GM19324 (cell line): ENCODE data around the gene FKBP6.
"Not testable (repeated sequence)": the region's sequence is repeated elsewhere in the genome, so short reads cannot be mapped to it uniquely, and the experiment has no call there.

Experiments
- ATAC-seq: cut with Tn5 transposase; IDR thresholded peaks from one replicate; pipeline ENCODE4 v1.9.1; 2021; ENCODE audit warnings: mild to moderate bottlenecking, moderate library complexity; ENCODE audit not compliant: unreplicated experiment, low FRiP score

FKBP6 gene

GRCh38 chr7:73327922-73328321 is at the start of gene FKBP6, which contains the start of gene TRIM50:
TSS of gene FKBP6 (plus strand) at chr7:73328161. CDS start at chr7:73328429, 268 bp downstream.
TSS of gene TRIM50 (minus strand) at chr7:73328082. CDS start at chr7:73324787, 3,295 bp downstream.
- not testable (repeated sequence) for ATAC-seq

DNA sequence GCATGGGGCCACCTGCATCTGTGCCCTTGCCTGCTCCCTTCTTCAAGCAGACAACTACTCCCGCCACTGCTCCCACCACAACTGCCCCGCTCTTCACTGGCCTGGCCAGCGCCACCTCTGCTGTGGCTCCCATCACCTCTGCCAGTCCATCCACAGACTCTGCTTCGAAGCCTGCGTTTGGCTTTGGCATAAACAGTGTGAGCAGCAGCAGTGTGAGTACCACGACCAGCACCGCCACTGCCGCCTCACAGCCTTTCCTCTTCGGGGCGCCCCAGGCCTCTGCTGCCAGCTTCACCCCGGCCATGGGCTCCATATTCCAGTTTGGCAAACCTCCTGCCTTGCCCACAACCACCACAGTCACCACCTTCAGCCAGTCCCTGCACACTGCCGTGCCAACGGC is 30.7 kb upstream of the FKBP6 start:
- not testable (repeated sequence) for ATAC-seq

GRCh38 chr7:73297706-73298105 is 30.3 kb upstream of the FKBP6 start:
- ATAC-seq: not testable (repeated sequence)

GRCh38 chr7:73299812-73300211 is 28.1 kb upstream of the FKBP6 start:
- ATAC-seq: not testable (repeated sequence)

DNA sequence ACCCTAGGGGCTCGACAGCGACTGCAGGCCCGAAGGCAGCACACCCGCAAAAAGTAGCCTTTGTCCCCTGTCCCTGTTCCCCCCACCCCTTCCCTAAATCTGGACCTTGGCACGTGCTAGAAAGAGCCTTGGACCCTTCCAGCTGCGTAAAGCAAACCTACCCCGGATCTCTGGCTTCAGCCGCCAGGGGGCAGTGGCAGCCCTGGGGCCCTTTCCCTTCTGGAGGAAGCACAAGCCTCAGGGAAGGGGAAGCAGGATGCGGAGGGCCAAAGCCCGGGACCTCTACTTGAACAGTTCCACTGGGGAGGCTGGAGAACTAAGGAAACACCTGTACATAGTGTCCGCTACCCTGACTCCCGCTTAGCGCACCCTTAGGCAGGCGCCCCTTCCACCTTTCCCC is 26.9 kb upstream of the FKBP6 start:
- not testable (repeated sequence) for ATAC-seq

DNA sequence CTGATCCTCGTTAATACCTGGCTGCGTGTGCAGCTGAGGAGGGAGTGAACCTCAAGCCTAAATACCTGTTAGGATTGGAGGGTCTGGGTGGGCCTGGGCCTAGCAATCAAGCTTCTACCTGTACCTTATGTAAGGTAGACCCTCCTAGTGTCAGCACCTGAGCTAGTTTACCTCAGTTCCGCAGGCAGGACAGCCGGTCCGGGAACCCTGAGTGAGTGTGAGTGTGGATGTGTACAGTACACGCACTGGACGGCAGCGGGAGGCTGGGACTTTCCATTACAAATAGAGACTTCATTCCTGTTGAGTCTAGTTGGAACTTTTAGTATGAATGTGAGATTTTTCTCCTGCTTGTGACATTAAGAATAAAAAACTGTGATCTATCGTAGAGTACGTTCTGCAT is 25.1 kb upstream of the FKBP6 start:
- ATAC-seq: not testable (repeated sequence)

- no peak for ATAC-seq
These were observed 24.4 kb upstream of the FKBP6 start for GRCh38 chr7:73303546-73303945.

GRCh38 chr7:73304071-73304470 is 23.9 kb upstream of the FKBP6 start:
- ATAC-seq: no peak

DNA sequence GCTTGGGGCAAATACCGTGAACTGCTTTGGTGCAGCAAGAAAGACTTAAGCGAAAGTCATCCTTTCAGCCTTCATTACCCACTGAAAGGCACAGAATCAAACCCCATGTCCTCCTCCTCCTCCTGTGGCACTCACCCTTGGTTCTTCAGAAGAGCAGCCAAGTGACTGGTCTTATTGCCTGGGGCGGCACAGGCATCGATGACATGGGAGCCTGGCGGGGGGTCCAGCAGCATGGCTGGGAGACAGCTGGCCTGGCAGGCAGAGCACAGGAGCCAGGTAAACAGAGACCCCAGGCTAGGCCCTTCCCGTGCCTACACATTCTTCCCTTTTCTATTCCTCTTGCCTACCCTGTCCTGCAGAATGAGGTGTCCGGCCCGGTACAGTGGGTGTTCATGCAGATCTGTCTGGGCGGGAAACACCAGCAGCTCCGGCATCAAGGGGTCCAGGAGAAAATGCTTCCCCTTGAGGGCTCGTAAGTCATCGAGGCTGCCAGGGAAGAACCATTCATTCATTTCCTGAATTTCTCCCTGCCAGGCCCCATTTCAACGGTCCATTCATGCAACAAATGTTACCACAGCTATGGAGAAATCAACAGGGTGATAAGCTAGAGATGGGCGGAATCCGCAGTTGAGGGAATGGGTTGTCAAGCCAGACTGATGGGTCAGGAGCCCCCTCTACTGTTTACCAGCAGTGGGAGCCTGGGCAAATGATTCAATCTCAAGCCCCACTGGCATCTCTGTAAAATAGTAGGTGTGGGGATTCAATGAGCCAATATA is 23.2 kb upstream of the FKBP6 start:
- not testable (repeated sequence) for ATAC-seq

DNA sequence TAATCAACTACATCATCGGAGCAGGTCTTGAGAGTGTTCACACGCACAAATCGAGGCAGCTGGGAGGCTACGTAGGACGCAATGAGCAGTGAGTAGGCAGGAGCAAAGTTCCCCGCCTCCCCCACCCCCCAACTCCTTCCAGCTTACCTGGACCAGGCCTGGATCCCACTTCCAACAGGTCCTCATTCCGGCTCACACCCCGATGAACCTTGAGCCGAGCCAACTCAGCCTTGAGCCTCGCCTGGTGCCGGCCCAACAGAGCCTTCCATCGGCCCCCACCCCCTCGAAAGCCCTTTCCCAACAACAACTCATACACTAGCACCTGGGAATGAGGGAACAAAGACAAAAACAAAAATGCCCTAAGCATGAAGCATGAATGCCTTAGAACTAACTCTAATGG is 20.5 kb upstream of the FKBP6 start:
- no peak for ATAC-seq

- ATAC-seq: peak; percentile 29
These were observed 19.8 kb upstream of the FKBP6 start for GRCh38 chr7:73308074-73308664.

GRCh38 chr7:73308665-73309214 is 19.2 kb upstream of the FKBP6 start, which contains the start of gene NSUN5:
TSS of gene NSUN5 (minus strand) at chr7:73308826. CDS start at chr7:73308790, 36 bp downstream.
- ATAC-seq: peak; percentile 84

DNA sequence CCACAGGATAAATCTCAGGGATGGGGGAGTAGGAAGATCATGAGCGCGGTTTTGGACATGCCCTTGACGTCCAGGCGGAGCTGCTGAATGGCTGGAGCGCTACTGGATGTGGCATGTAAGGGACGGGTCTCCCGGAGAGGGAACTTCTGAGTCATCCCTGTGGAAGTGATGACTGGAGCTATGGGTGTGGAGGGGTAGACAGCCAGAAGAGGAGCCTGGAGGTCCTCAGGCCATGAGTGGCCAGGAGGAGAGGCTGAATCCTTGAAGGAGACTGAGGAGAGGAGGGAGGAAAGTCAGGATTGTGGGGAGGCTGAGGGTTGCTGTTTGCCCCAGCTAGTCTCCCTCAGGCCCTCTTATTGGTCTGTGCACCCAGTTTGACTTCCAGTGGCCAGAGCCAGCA is 16.5 kb upstream of the FKBP6 start:
- ATAC-seq: not testable (repeated sequence)

- ATAC-seq: no peak
These were observed 15.0 kb upstream of the FKBP6 start for GRCh38 chr7:73312831-73313520.

DNA sequence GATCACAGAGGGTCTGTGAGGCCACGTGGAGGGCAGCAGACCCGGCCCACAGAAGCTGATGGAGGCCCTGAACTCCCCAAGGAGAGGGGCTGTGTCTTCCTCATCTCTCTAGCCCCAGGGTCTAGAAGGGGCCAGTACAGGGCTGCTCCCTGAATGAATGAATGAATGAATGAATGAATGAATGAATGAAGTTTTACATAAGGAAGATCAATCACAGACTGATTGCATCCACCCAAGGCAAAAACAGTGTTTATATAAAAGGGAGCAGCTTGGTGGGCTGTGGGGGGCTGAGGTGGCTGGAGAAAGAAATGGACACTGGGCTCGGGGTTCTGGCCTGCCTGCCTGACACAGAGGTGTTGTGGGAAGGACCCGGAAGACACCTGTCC is 14.4 kb upstream of the FKBP6 start:
- ATAC-seq: no peak

DNA sequence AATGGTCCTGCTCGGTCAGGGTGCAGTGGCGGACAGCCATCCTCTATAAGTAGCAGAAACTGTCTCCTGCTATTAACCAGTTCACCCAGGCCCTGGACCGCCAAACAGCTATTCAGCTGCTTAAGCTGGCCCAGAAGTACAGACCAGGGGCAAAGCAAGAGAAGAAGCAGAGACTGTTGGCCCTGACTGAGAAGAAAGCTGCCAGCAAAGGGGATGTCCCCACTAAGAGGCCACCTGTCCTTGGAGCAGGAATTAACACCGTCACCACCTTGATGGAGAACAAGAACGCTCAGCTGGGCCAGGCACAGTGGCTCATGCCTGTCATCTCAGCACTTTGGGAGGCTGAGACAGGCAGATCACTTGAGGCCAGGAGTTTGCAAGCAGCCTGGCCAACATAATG is 13.7 kb upstream of the FKBP6 start:
- no peak for ATAC-seq

DNA sequence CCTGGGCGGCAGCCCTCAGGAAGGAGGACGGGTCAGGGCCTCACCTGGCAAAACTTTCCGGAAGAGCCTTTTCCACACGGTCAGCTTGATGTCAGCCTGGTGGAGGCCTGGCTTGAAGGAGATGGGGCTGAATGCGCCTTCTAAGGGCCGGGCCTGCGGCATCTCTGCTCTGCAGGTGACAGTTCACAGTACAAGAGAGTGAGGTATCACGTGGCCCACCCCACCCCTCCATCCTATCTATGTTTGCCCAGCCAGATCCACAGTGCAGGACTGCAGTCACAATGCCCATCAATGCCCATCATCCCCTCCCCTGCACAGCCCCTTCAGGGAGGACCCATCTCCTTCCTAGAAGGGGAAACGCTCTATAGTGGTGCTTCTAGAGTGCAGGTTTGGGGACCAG is 11.4 kb upstream of the FKBP6 start:
- no peak for ATAC-seq

DNA sequence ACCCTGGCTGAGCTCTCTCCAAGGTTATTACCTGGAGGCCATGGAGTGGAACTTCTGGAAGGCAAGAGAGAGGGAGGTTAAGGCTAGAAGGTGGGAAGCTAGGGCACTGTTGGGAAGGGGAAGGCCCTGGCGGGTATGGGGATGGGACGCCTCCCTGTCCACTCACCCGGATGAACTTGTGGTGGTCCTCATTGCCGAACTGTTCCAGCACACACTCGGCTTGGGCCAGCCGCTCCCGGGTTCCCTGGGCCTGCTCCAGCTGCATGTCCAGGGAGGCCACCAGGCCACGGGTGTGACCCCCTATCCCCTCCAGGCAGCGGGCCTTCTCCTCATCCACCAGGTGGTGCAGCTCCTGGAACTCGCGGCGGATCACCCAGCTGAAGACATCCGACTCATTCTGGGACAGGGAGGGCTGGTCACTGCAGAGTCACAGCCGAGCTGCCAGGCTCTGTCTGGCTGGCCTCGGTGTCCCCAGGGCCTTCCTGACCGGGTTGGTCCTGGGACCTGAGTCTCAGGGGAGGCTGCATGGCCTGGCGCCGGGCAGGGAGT is 9.2 kb upstream of the FKBP6 start:
- not testable (repeated sequence) for ATAC-seq

DNA sequence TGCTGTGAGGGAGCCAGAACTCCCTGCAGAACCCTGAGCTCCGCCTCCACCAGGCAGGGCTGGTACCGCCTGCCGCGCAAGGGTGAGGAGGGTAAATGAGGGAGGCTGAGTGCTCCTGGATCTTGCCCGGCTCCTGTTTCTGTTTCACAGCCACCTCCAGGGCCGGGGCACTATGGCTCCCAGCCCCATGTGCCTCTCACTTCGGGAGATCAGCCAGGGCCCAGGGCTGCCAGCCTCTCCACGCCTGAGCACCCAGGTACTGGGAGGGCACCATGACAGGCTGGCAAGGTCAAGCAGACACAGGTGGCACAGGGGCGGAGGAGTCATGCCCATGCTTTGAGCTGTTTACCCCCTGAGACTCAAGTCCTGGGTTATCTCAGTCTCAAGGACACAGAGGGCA is 8.4 kb upstream of the FKBP6 start:
- ATAC-seq: not testable (repeated sequence)

- not testable (repeated sequence) for ATAC-seq
These were observed 8.0 kb upstream of the FKBP6 start for GRCh38 chr7:73320009-73320408.
